ENCODE measurements around the gene JDP2.

Gene JDP2

DNA sequence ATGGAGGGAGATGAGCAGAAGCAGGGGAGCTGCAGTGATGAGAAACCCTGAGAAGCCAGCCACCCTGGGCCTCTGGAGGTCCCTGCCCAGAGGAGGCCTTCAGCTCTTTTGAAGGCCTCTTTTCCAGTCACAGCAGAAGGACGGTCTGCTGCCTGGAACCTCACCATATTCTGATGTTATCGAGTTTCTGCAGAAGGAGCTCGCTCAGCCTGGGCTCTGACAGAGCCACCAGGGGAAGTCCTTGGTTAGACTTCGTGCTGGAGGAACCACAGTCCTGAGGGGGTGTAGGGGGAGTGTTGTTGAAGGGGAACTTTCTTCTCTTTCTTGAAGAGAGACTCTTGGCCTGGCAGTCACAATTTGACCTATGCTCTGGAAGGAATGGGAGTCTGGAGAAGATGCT lies 69.4 kb downstream of the JDP2 start:
- POLR2A ChIA-PET: no interaction called here
- no peak for TF ChIP-seq SUZ12 (IDR thresholded peaks at IDR 0.05)
- TF ChIP-seq, protein P1, sequence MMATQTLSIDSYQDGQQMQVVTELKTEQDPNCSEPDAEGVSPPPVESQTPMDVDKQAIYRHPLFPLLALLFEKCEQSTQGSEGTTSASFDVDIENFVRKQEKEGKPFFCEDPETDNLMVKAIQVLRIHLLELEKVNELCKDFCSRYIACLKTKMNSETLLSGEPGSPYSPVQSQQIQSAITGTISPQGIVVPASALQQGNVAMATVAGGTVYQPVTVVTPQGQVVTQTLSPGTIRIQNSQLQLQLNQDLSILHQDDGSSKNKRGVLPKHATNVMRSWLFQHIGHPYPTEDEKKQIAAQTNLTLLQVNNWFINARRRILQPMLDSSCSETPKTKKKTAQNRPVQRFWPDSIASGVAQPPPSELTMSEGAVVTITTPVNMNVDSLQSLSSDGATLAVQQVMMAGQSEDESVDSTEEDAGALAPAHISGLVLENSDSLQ (IDR thresholded peaks at IDR 0.05): no peak
- DNase-seq (ENCODE audit: extremely low spot score): no peak
- CTCF ChIA-PET: interaction anchor here (2.2 kb wide), 1 partner anchor 189 kb away, joined by 6 read pairs; no protein-coding TSS in a partner anchor

DNA sequence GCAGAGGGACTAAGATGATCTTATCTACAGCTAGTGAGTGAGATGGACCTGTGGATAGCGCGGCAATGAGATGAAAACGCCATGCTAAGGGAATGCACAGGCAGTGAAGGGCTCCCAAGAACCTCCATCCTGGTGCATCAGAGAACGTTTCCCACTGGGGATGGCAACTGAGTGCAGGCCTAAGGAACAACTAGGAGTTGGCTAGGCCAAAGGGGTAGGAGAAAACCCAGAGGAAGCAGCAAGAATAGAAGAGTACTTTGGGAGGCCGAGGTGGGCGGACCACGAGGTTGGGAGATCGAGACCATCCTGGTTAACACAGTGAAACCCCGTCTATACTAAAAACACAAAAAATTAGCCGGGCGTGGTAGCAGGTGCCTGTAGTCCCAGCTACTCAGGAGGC lies 69.9 kb downstream of the JDP2 start:
- POLR2A ChIA-PET: no interaction called here
- no peak for DNase-seq (ENCODE audit: extremely low spot score)
- CTCF ChIA-PET: interaction anchor here (2.2 kb wide), 1 partner anchor 190 kb away, joined by 6 read pairs; no protein-coding TSS in a partner anchor
- TF ChIP-seq TARDBP (IDR thresholded peaks at IDR 0.05): no peak
- TF ChIP-seq ELF4 (IDR thresholded peaks at IDR 0.05): no peak
- TF ChIP-seq BHLHE40 (IDR thresholded peaks at IDR 0.05; ENCODE audit: borderline replicate concordance): no peak
- TF ChIP-seq L3MBTL2 (conservative IDR thresholded peaks at IDR 0.05): no peak
- TF ChIP-seq ZNF384 (IDR thresholded peaks at IDR 0.05): no peak
- no peak for TF ChIP-seq FOXK2 (IDR thresholded peaks at IDR 0.05)
- no peak for TF ChIP-seq ARNT (IDR thresholded peaks at IDR 0.05)
- TF ChIP-seq, protein P1 (IDR thresholded peaks at IDR 0.05): no peak
- no peak for TF ChIP-seq NFRKB (IDR thresholded peaks at IDR 0.05)

DNA sequence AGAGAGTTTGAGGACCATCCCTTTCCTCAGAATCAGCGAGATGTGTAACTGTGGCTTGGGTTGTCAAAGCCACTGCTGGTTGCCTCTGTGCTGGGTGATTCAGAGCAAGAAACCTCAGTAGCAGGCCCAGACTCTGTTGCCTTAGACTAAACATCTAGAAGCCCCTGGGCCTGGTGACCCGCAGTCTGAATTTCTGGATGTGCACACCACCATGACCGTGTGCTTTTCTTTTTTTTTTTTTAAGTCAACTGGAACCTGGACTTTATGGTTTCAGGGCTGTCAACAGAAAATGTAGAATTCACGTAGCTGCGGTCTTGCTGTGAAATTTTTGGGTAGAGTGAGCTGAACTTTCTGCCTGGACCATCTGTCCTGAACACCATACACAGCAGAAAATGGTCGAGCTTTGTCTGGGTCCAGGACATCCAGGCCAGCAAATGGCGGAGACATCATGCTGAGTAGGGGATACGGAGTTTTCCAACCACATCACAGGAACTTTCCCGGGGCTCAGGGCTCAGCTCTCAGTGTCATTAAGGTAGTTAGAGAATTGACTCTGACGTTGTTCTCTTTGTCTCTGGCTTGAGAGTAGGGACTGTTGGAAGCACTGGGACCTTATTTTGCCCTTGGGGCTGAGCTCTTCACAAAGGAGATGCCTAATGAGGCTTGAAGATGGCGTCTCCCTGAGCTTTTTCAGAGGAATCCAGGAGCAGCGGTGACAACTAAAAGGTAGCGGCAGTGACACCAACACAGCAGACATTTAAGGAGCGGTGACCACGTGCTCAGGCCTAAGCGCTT lies 71.5 kb downstream of the JDP2 start:
- DNase-seq (ENCODE audit: extremely low spot score): no peak
- ChIA-PET POLR2A (no interaction called here), CTCF (no interaction called here)
- no peak for TF ChIP-seq SUZ12 (IDR thresholded peaks at IDR 0.05)
- no peak for TF ChIP-seq ELF4 (IDR thresholded peaks at IDR 0.05)
- TF ChIP-seq HDGF (IDR thresholded peaks at IDR 0.05; ENCODE audit: borderline replicate concordance): no peak
- TF ChIP-seq FOXK2 (IDR thresholded peaks at IDR 0.05): no peak
- TF ChIP-seq NFRKB (IDR thresholded peaks at IDR 0.05): no peak
- TF ChIP-seq BHLHE40 (IDR thresholded peaks at IDR 0.05; ENCODE audit: borderline replicate concordance): no peak
- no peak for TF ChIP-seq L3MBTL2 (conservative IDR thresholded peaks at IDR 0.05)
- TF ChIP-seq SP1 (IDR thresholded peaks at IDR 0.05): no peak
- no peak for TF ChIP-seq FOXA1 (IDR thresholded peaks at IDR 0.05)
- TF ChIP-seq LEF1 (IDR thresholded peaks at IDR 0.05; ENCODE audit: borderline replicate concordance): no peak
- no peak for TF ChIP-seq ARNT (IDR thresholded peaks at IDR 0.05)
- no peak for TF ChIP-seq ZNF384 (IDR thresholded peaks at IDR 0.05)
- TF ChIP-seq TARDBP (IDR thresholded peaks at IDR 0.05): no peak
- no peak for TF ChIP-seq CTBP1 (IDR thresholded peaks at IDR 0.05; ENCODE audit: borderline replicate concordance)
- TF ChIP-seq, protein P1 (IDR thresholded peaks at IDR 0.05): no peak
- no peak for TF ChIP-seq FOXM1 (IDR thresholded peaks at IDR 0.05; ENCODE audit: borderline replicate concordance)

DNA sequence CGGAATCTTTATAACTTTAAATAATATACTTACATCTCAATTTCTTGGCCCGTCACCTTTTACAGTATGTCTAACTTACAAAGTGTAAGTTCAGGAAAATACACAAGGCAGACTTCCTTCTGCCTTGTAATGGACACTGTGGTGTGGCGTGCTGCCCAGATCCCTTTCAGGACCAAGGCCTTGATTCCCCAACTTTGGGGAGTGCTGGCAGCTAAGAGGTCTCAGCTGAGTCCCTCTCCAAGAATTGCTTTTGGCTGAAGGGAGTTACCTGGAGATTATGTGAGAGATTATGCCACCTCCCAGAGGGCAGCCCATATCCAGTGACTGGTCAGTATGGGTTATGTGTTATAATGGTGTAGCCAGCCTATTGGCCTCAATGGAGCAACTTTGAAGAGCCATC lies 73.3 kb downstream of the JDP2 start:
- ChIA-PET CTCF (interaction anchor here (1.0 kb wide), 1 partner anchor 60 kb away, joined by 3 read pairs; no protein-coding TSS in a partner anchor), POLR2A (no interaction called here)
- DNase-seq (ENCODE audit: extremely low spot score): no peak
- TF ChIP-seq TARDBP (IDR thresholded peaks at IDR 0.05): no peak
- TF ChIP-seq SUZ12 (IDR thresholded peaks at IDR 0.05): no peak
- TF ChIP-seq L3MBTL2 (conservative IDR thresholded peaks at IDR 0.05): no peak
- no peak for TF ChIP-seq HDGF (IDR thresholded peaks at IDR 0.05; ENCODE audit: borderline replicate concordance)
- TF ChIP-seq FOXA1 (IDR thresholded peaks at IDR 0.05): no peak
- TF ChIP-seq FOXK2 (IDR thresholded peaks at IDR 0.05): no peak
- TF ChIP-seq, protein P1 (IDR thresholded peaks at IDR 0.05): no peak
- no peak for TF ChIP-seq SP1 (IDR thresholded peaks at IDR 0.05)
- no peak for TF ChIP-seq ZNF384 (IDR thresholded peaks at IDR 0.05)
- no peak for TF ChIP-seq FOXM1 (IDR thresholded peaks at IDR 0.05; ENCODE audit: borderline replicate concordance)
- no peak for TF ChIP-seq CTBP1 (IDR thresholded peaks at IDR 0.05; ENCODE audit: borderline replicate concordance)
- TF ChIP-seq BHLHE40 (IDR thresholded peaks at IDR 0.05; ENCODE audit: borderline replicate concordance): no peak

DNA sequence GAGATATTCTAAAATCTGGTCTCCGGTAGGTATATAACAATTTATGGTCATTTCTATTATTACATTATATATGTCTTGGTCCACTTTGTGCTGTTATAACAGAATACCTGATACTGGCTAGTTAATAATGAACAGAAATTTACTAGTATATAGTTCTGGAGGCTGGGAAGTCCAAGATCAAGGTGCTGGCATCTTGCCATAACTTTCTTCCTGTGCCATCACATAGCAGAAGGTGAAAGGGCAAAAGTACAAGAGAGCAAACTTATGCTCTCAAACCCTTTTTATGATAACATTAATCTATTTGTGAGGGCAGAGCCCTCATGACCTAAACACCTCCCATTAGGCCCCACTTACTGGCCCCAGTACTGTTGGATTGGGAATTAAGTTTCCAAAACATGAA lies 76.6 kb downstream of the JDP2 start:
- DNase-seq (ENCODE audit: extremely low spot score): no peak
- ChIA-PET POLR2A (no interaction called here), CTCF (no interaction called here)
- TF ChIP-seq HDGF (IDR thresholded peaks at IDR 0.05; ENCODE audit: borderline replicate concordance) (no peak), FOXA1 (IDR thresholded peaks at IDR 0.05) (no peak), LEF1 (IDR thresholded peaks at IDR 0.05; ENCODE audit: borderline replicate concordance) (no peak), ARNT (IDR thresholded peaks at IDR 0.05) (no peak), ZNF384 (IDR thresholded peaks at IDR 0.05) (no peak), L3MBTL2 (conservative IDR thresholded peaks at IDR 0.05) (no peak), SUZ12 (IDR thresholded peaks at IDR 0.05) (no peak), NFRKB (IDR thresholded peaks at IDR 0.05) (no peak), CTBP1 (IDR thresholded peaks at IDR 0.05; ENCODE audit: borderline replicate concordance) (no peak), FOXM1 (IDR thresholded peaks at IDR 0.05; ENCODE audit: borderline replicate concordance) (no peak), BHLHE40 (IDR thresholded peaks at IDR 0.05; ENCODE audit: borderline replicate concordance) (no peak), SP1 (IDR thresholded peaks at IDR 0.05) (no peak)
- TF ChIP-seq, protein P1 (IDR thresholded peaks at IDR 0.05): no peak

All from HEK293T (cell line).